ENCODE results near the gene TBCC. TPM values are rescaled to one million over a fixed set of nuclear protein-coding genes. Genes with fewer than 3 reads are reported as not detected.

The TBCC gene
- polyA plus RNA-seq, 1 donor = 23.6 TPM

GRCh38 chr6:42774201-42774600 is 28.3 kb upstream of the TBCC start:
- H3K4me1 ChIP-seq (ENCODE audit: control insufficient read depth, insufficient read depth, low read length) = peaks cover 6% of the 10 kb centered on the region
- WGBS (ENCODE audit: insufficient coverage, low lambda C conversion rate) = 90% methylated on average over 2 of the region's 4 CpGs
- no peak for DNase-seq
- no peaks in the 10 kb centered on the region for H3K27me3 ChIP-seq (ENCODE audit: control insufficient read depth, insufficient read depth, low read length)
- H3K36me3 ChIP-seq (ENCODE audit: control insufficient read depth, insufficient read depth, low read length) = peaks cover 2% of the 10 kb centered on the region
- no peak overlapping the region for H3K27ac ChIP-seq (ENCODE audit: low read length)
- no peaks in the 10 kb centered on the region for H3K9me3 ChIP-seq (ENCODE audit: control insufficient read depth, low read depth, low read length)
- H3K4me3 ChIP-seq (ENCODE audit: low read length) = no peak overlapping the region

- Histone ChIP-seq H3K36me3 (ENCODE audit: control insufficient read depth, insufficient read depth, low read length) (peaks cover 2% of the 10 kb centered on the region), H3K4me1 (ENCODE audit: control insufficient read depth, insufficient read depth, low read length) (peaks cover 4% of the 10 kb centered on the region), H3K4me3 (ENCODE audit: low read length) (no peak overlapping the region)
Observed at GRCh38 chr6:42771741-42772100, 25.8 kb upstream of the TBCC start.

GRCh38 chr6:42769836-42770235 is 23.9 kb upstream of the TBCC start:
- no peaks in the 10 kb centered on the region for H3K27me3 ChIP-seq (ENCODE audit: control insufficient read depth, insufficient read depth, low read length)
- H3K4me1 ChIP-seq (ENCODE audit: control insufficient read depth, insufficient read depth, low read length) = peaks cover 4% of the 10 kb centered on the region
- 100% methylated on average over 2 of the region's 2 CpGs for WGBS (ENCODE audit: insufficient coverage, low lambda C conversion rate)
- H3K27ac ChIP-seq (ENCODE audit: low read length) = no peak overlapping the region
- DNase-seq = no peak
- no peaks in the 10 kb centered on the region for H3K9me3 ChIP-seq (ENCODE audit: control insufficient read depth, low read depth, low read length)
- peaks cover 2% of the 10 kb centered on the region for H3K36me3 ChIP-seq (ENCODE audit: control insufficient read depth, insufficient read depth, low read length)
- no peak overlapping the region for H3K4me3 ChIP-seq (ENCODE audit: low read length)

More at GRCh38 chr6:42771741-42772100, 25.8 kb upstream of the TBCC start:
- no peaks in the 10 kb centered on the region for H3K27me3 ChIP-seq (ENCODE audit: control insufficient read depth, insufficient read depth, low read length)
- no peak for DNase-seq
- no peak overlapping the region for H3K27ac ChIP-seq (ENCODE audit: low read length)
- H3K9me3 ChIP-seq (ENCODE audit: control insufficient read depth, low read depth, low read length) = no peaks in the 10 kb centered on the region
- no CpG with 5 or more reads among the region's 3 CpGs for WGBS (ENCODE audit: insufficient coverage, low lambda C conversion rate)

GRCh38 chr6:42769051-42769450 is 23.1 kb upstream of the TBCC start:
- Histone ChIP-seq H3K9me3 (ENCODE audit: control insufficient read depth, low read depth, low read length) (no peaks in the 10 kb centered on the region), H3K36me3 (ENCODE audit: control insufficient read depth, insufficient read depth, low read length) (peaks cover 2% of the 10 kb centered on the region), H3K27me3 (ENCODE audit: control insufficient read depth, insufficient read depth, low read length) (no peaks in the 10 kb centered on the region), H3K4me3 (ENCODE audit: low read length) (no peak overlapping the region), H3K4me1 (ENCODE audit: control insufficient read depth, insufficient read depth, low read length) (peaks cover 4% of the 10 kb centered on the region), H3K27ac (ENCODE audit: low read length) (no peak overlapping the region)
- WGBS (ENCODE audit: insufficient coverage, low lambda C conversion rate) = no CpG with 5 or more reads among the region's 4 CpGs
- DNase-seq = no peak

GRCh38 chr6:42766163-42766670 is 20.3 kb upstream of the TBCC start:
- WGBS (ENCODE audit: insufficient coverage, low lambda C conversion rate) = no CpG with 5 or more reads among the region's 5 CpGs
- Histone ChIP-seq H3K36me3 (ENCODE audit: control insufficient read depth, insufficient read depth, low read length) (peaks cover 2% of the 10 kb centered on the region), H3K27me3 (ENCODE audit: control insufficient read depth, insufficient read depth, low read length) (no peaks in the 10 kb centered on the region), H3K4me1 (ENCODE audit: control insufficient read depth, insufficient read depth, low read length) (peaks cover 20% of the 10 kb centered on the region), H3K27ac (ENCODE audit: low read length) (no peak overlapping the region), H3K4me3 (ENCODE audit: low read length) (no peak overlapping the region), H3K9me3 (ENCODE audit: control insufficient read depth, low read depth, low read length) (no peaks in the 10 kb centered on the region)
- DNase-seq = no peak

- WGBS (ENCODE audit: insufficient coverage, low lambda C conversion rate) = 80% methylated on average over 1 of the region's 9 CpGs
- DNase-seq = no peak
- peaks cover 17% of the 10 kb centered on the region for H3K4me1 ChIP-seq (ENCODE audit: control insufficient read depth, insufficient read depth, low read length)
- no peak overlapping the region for H3K4me3 ChIP-seq (ENCODE audit: low read length)
- H3K27ac ChIP-seq (ENCODE audit: low read length) = no peak overlapping the region
- H3K9me3 ChIP-seq (ENCODE audit: control insufficient read depth, low read depth, low read length) = no peaks in the 10 kb centered on the region
- H3K36me3 ChIP-seq (ENCODE audit: control insufficient read depth, insufficient read depth, low read length) = peaks cover 2% of the 10 kb centered on the region
- no peaks in the 10 kb centered on the region for H3K27me3 ChIP-seq (ENCODE audit: control insufficient read depth, insufficient read depth, low read length)
Observed at GRCh38 chr6:42764911-42765648, 19.2 kb upstream of the TBCC start.

- Histone ChIP-seq H3K36me3 (ENCODE audit: control insufficient read depth, insufficient read depth, low read length) (peaks cover 9% of the 10 kb centered on the region), H3K9me3 (ENCODE audit: control insufficient read depth, low read depth, low read length) (no peaks in the 10 kb centered on the region), H3K27ac (ENCODE audit: low read length) (peak overlapping the region; percentile 54), H3K4me1 (ENCODE audit: control insufficient read depth, insufficient read depth, low read length) (peaks cover 17% of the 10 kb centered on the region), H3K27me3 (ENCODE audit: control insufficient read depth, insufficient read depth, low read length) (no peaks in the 10 kb centered on the region), H3K4me3 (ENCODE audit: low read length) (no peak overlapping the region)
- peak; percentile 46 to 53 for DNase-seq
- no CpG with 5 or more reads among the region's 3 CpGs for WGBS (ENCODE audit: insufficient coverage, low lambda C conversion rate)
Observed at GRCh38 chr6:42762950-42763349, 17.0 kb upstream of the TBCC start.

GRCh38 chr6:42762426-42762859 is 16.5 kb upstream of the TBCC start:
- WGBS (ENCODE audit: insufficient coverage, low lambda C conversion rate) = 88% methylated on average over 1 of the region's 3 CpGs
- Histone ChIP-seq H3K36me3 (ENCODE audit: control insufficient read depth, insufficient read depth, low read length) (peaks cover 9% of the 10 kb centered on the region), H3K4me1 (ENCODE audit: control insufficient read depth, insufficient read depth, low read length) (peaks cover 17% of the 10 kb centered on the region), H3K27me3 (ENCODE audit: control insufficient read depth, insufficient read depth, low read length) (no peaks in the 10 kb centered on the region), H3K4me3 (ENCODE audit: low read length) (no peak overlapping the region), H3K9me3 (ENCODE audit: control insufficient read depth, low read depth, low read length) (no peaks in the 10 kb centered on the region), H3K27ac (ENCODE audit: low read length) (peak overlapping the region; percentile 54)
- DNase-seq = peak; percentile 68 to 75

- H3K27me3 ChIP-seq (ENCODE audit: control insufficient read depth, insufficient read depth, low read length) = no peaks in the 10 kb centered on the region
- peaks cover 17% of the 10 kb centered on the region for H3K4me1 ChIP-seq (ENCODE audit: control insufficient read depth, insufficient read depth, low read length)
- 95% methylated on average over 4 of the region's 8 CpGs for WGBS (ENCODE audit: insufficient coverage, low lambda C conversion rate)
- peak overlapping the region; percentile 54 for H3K27ac ChIP-seq (ENCODE audit: low read length)
- no peaks in the 10 kb centered on the region for H3K9me3 ChIP-seq (ENCODE audit: control insufficient read depth, low read depth, low read length)
- DNase-seq = no peak
- no peak overlapping the region for H3K4me3 ChIP-seq (ENCODE audit: low read length)
- H3K36me3 ChIP-seq (ENCODE audit: control insufficient read depth, insufficient read depth, low read length) = peaks cover 9% of the 10 kb centered on the region
Observed at GRCh38 chr6:42761287-42762067, 15.6 kb upstream of the TBCC start.

- Histone ChIP-seq H3K4me1 (ENCODE audit: control insufficient read depth, insufficient read depth, low read length) (peaks cover 17% of the 10 kb centered on the region), H3K36me3 (ENCODE audit: control insufficient read depth, insufficient read depth, low read length) (peaks cover 9% of the 10 kb centered on the region), H3K4me3 (ENCODE audit: low read length) (no peak overlapping the region), H3K9me3 (ENCODE audit: control insufficient read depth, low read depth, low read length) (no peaks in the 10 kb centered on the region), H3K27ac (ENCODE audit: low read length) (no peak overlapping the region), H3K27me3 (ENCODE audit: control insufficient read depth, insufficient read depth, low read length) (no peaks in the 10 kb centered on the region)
- no CpG with 5 or more reads among the region's 3 CpGs for WGBS (ENCODE audit: insufficient coverage, low lambda C conversion rate)
- no peak for DNase-seq
Observed at GRCh38 chr6:42758756-42759430, 13.0 kb upstream of the TBCC start.

Measured in large intestine (tissue), 3 donors.